Cardiac fibroblast (primary cell): ENCODE results near the gene TMEM33.
"Not testable (repeated sequence)": the region's sequence is repeated elsewhere in the genome, so short reads cannot be mapped to it uniquely, and the experiment has no call there.

ENCODE experiments used
- DNase-seq, 2 donors: peaks; one replicate each; pipeline versions ENCODE4 v3.0.0 to v3.0.0-alpha.2; 2010; ENCODE audit warnings: low read depth in 2 of 2
- H3K4me3 ChIP-seq, 2 donors: replicated peaks in 1 of 2; 1 replicate in 1 of 2; 2 replicates in 1 of 2; pipeline ENCODE4 v1.5.1; 2011; ENCODE audit warnings: low read depth in 2 of 2, low read length in 2 of 2, mild to moderate bottlenecking in 2 of 2, moderate library complexity in 1 of 2
- CTCF ChIP-seq: IDR thresholded peaks from one replicate; pipeline ENCODE4 v1.5.1; 2011; ENCODE audit warnings: low read depth, mild to moderate bottlenecking, low read length, inconsistent platforms

Gene TMEM33

GRCh38 chr4:41890085-41890484 is 45.1 kb upstream of the TMEM33 start:
- no peak overlapping the region for H3K4me3 ChIP-seq
- DNase-seq: no peak
- TF ChIP-seq CTCF: no peak

- TF ChIP-seq CTCF: no peak
- no peak for DNase-seq
- no peak overlapping the region for H3K4me3 ChIP-seq
Measured at GRCh38 chr4:41896648-41897047, 38.6 kb upstream of the TMEM33 start.

GRCh38 chr4:41897698-41898097 is 37.5 kb upstream of the TMEM33 start:
- no peak for DNase-seq
- H3K4me3 ChIP-seq: no peak overlapping the region
- TF ChIP-seq CTCF: no peak

- not testable (repeated sequence) for DNase-seq
Measured at GRCh38 chr4:41909136-41909535, 26.1 kb upstream of the TMEM33 start.

GRCh38 chr4:41912546-41912945 is 22.7 kb upstream of the TMEM33 start:
- peak in 1 of 2 donors; percentile 16 for DNase-seq
- TF ChIP-seq CTCF: no peak

More at GRCh38 chr4:41909136-41909535, 26.1 kb upstream of the TMEM33 start:
- H3K4me3 ChIP-seq: not testable (repeated sequence)

GRCh38 chr4:41913509-41913908 is 21.7 kb upstream of the TMEM33 start:
- no peak for TF ChIP-seq CTCF
- H3K4me3 ChIP-seq: no peak overlapping the region
- peak in 1 of 2 donors; percentile 32 for DNase-seq

More at GRCh38 chr4:41912546-41912945, 22.7 kb upstream of the TMEM33 start:
- no peak overlapping the region for H3K4me3 ChIP-seq

- H3K4me3 ChIP-seq: no peak overlapping the region
- no peak for DNase-seq
- no peak for TF ChIP-seq CTCF
Measured at GRCh38 chr4:41918278-41918677, 17.0 kb upstream of the TMEM33 start.

GRCh38 chr4:41920416-41920815 is 14.8 kb upstream of the TMEM33 start:
- not testable (repeated sequence) for DNase-seq

More at GRCh38 chr4:41920416-41920815, 14.8 kb upstream of the TMEM33 start:
- H3K4me3 ChIP-seq: not testable (repeated sequence)
